ENCODE data around the gene DDX25.

DNA sequence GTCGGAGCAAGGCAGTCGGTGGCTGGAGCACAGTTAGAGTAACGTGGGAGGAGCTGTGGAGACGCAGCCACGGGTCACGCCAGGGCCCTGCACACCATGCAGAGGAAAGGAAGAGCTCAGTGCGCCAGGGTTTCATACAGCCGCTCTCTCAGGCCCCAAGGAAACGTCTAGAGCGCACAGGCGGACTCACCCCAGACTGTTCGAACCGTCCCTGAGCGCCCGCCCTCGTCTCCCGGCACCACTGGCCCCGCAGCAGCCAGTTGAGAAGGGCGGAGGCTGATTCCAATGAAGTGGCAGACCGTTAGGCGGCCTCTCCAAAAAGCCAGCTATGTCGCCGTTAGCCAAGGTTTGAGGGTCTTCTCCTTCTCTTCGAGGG, 17.3 kb upstream of the DDX25 start:
- TF ChIP-seq, protein P1, sequence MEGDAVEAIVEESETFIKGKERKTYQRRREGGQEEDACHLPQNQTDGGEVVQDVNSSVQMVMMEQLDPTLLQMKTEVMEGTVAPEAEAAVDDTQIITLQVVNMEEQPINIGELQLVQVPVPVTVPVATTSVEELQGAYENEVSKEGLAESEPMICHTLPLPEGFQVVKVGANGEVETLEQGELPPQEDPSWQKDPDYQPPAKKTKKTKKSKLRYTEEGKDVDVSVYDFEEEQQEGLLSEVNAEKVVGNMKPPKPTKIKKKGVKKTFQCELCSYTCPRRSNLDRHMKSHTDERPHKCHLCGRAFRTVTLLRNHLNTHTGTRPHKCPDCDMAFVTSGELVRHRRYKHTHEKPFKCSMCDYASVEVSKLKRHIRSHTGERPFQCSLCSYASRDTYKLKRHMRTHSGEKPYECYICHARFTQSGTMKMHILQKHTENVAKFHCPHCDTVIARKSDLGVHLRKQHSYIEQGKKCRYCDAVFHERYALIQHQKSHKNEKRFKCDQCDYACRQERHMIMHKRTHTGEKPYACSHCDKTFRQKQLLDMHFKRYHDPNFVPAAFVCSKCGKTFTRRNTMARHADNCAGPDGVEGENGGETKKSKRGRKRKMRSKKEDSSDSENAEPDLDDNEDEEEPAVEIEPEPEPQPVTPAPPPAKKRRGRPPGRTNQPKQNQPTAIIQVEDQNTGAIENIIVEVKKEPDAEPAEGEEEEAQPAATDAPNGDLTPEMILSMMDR (conservative IDR thresholded peaks at IDR 0.05; ENCODE audit: low read depth, low read length) = no peak
- TF ChIP-seq EZH2 (IDR thresholded peaks at IDR 0.05; ENCODE audit: low read length, unreplicated experiment) = no peak
